ENCODE results near the gene SCN4A.
A peak's percentile ranks its signal among the peaks of the same experiment; 100 is the strongest.

Gene SCN4A

DNA sequence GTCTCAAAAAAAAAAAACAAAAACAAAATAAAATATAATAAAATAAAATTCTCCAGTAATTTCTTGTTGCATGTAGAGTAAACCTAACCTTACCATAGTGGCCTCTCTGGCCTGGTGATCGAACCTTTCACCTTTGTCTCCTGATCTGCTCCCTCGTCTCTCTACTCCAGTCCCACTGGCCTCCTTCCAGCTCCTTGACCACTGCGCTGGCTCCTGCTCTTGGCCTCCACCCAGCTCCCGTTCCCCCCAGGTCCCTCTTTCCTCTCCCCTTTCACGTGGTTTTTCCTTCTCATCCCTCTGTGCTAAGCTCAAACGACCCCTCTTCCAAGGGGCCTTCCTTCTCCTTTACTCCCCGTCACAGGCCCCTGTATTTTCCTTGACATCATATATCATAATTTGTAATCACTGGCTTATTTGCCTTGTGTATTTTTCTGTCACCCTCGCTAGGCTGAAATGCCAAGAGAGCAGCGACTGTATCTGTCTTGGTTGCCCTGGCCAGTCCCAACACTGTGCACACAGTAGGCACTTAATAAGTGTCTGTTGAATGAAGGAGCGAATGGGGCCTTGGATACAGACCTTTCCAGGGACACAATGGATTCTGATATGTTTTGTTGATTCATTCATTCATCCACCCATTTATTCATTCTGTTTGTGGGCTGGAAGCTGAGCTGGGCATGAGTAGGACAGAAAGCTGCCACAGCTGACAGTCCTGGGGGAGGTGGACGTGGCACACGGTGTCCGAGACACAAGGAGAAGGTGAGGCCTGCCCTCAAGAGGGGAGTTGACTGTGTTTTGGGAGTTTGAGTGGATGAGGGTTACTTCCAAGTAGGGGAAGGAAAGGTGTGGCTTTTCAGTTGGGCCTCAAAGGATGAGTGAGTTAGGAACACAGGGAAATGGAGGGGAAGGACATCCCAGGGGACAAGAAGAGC, 5.8 kb upstream of the SCN4A start:
- no peak overlapping the region for H2AFZ ChIP-seq (ENCODE audit: low read depth, low read length)

DNA sequence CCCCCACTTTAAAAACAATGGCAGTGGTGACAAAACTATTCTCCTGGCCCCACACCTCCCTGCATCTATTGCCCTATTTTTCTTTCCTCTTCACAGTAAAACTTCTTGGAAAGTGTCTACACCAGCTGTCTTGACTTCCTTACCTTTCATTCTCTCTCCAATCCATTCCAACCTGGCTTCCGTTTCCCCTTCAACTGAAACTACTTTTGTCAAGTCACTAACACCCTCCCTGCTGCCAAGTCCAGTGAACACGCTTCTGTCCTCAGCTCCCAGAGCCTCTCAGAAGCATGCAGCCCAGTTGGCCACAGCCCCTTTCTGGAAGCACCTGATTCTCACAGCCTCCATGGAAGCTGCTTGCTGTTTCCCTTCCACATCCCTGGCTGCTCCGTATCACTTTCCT, 4.0 kb upstream of the SCN4A start:
- Histone ChIP-seq H4K20me1 (ENCODE audit: insufficient read depth, low read length) (no peaks in the 10 kb centered on the region), H3K9me3 (ENCODE audit: insufficient read depth, low read length, severe bottlenecking) (peaks cover 1% of the 10 kb centered on the region), H2AFZ (ENCODE audit: low read depth, low read length) (no peak overlapping the region), H3K27ac (ENCODE audit: low read length) (no peak overlapping the region), H3K79me2 (ENCODE audit: insufficient read depth, low read length) (no peaks in the 10 kb centered on the region), H3K4me3 (ENCODE audit: low read depth in 1 of 2, low read length in 2 of 2) (no peak overlapping the region), H3K36me3 (ENCODE audit: insufficient read depth, low read length) (no peaks in the 10 kb centered on the region), H3K9ac (ENCODE audit: low read depth, low read length) (no peak overlapping the region), H3K27me3 (ENCODE audit: insufficient read depth, low read length, poor library complexity) (no peaks in the 10 kb centered on the region), H3K4me1 (ENCODE audit: insufficient read depth, low read length) (no peaks in the 10 kb centered on the region), H3K4me2 (ENCODE audit: insufficient read depth, low read length) (no peak overlapping the region)
- no peak for TF ChIP-seq EZH2 (IDR thresholded peaks at IDR 0.05; ENCODE audit: borderline replicate concordance, low read depth, low read length, severe bottlenecking)
- TF ChIP-seq, protein P1, sequence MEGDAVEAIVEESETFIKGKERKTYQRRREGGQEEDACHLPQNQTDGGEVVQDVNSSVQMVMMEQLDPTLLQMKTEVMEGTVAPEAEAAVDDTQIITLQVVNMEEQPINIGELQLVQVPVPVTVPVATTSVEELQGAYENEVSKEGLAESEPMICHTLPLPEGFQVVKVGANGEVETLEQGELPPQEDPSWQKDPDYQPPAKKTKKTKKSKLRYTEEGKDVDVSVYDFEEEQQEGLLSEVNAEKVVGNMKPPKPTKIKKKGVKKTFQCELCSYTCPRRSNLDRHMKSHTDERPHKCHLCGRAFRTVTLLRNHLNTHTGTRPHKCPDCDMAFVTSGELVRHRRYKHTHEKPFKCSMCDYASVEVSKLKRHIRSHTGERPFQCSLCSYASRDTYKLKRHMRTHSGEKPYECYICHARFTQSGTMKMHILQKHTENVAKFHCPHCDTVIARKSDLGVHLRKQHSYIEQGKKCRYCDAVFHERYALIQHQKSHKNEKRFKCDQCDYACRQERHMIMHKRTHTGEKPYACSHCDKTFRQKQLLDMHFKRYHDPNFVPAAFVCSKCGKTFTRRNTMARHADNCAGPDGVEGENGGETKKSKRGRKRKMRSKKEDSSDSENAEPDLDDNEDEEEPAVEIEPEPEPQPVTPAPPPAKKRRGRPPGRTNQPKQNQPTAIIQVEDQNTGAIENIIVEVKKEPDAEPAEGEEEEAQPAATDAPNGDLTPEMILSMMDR (IDR thresholded peaks at IDR 0.05; ENCODE audit: borderline replicate concordance, extremely low read depth, low read length, poor library complexity, severe bottlenecking): no peak
- DNase-seq (no peak), ATAC-seq (ENCODE audit: insufficient read depth, low read depth) (no peak)

More for the DNA sequence above, 5.8 kb upstream of the SCN4A start:
- Histone ChIP-seq H3K9ac (ENCODE audit: low read depth, low read length) (no peak overlapping the region), H3K9me3 (ENCODE audit: insufficient read depth, low read length, severe bottlenecking) (peaks cover 5% of the 10 kb centered on the region), H3K79me2 (ENCODE audit: insufficient read depth, low read length) (no peaks in the 10 kb centered on the region), H3K4me1 (ENCODE audit: insufficient read depth, low read length) (no peaks in the 10 kb centered on the region), H3K27ac (ENCODE audit: low read length) (no peak overlapping the region), H3K4me2 (ENCODE audit: insufficient read depth, low read length) (no peak overlapping the region), H4K20me1 (ENCODE audit: insufficient read depth, low read length) (no peaks in the 10 kb centered on the region), H3K27me3 (ENCODE audit: insufficient read depth, low read length, poor library complexity) (no peaks in the 10 kb centered on the region), H3K36me3 (ENCODE audit: insufficient read depth, low read length) (no peaks in the 10 kb centered on the region), H3K4me3 (ENCODE audit: low read depth in 1 of 2, low read length in 2 of 2) (no peak overlapping the region)
- DNase-seq (no peak), ATAC-seq (ENCODE audit: insufficient read depth, low read depth) (no peak)
- TF ChIP-seq, protein P1 (IDR thresholded peaks at IDR 0.05; ENCODE audit: borderline replicate concordance, extremely low read depth, low read length, poor library complexity, severe bottlenecking): no peak
- TF ChIP-seq EZH2 (IDR thresholded peaks at IDR 0.05; ENCODE audit: borderline replicate concordance, low read depth, low read length, severe bottlenecking): no peak

DNA sequence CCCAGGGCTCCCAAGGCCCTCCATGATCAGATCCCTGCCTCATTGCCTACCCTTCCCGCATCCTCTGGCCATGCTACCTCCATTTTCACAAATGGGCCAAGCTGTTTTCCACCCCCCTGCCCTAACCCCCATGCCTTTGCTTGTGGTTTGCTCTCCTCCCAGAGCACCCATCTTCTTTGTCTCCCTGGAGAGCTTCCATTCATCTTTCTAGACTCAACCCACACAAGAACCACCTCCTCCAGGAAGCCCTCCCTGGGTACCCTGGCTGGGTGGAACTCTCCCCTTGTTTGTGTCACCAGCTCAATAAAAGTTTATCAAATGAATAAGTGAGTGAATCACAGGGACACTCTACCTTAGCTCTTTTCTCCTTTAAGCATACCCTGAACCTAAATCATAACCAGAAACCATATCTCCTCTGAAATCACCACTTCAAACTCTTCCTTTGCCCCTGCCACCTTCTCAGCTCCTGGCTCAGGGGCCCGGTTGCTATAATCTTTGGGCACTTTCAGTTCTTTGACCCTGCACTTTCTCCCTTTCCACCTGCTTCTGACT, 2.9 kb upstream of the SCN4A start:
- H4K20me1 ChIP-seq (ENCODE audit: insufficient read depth, low read length): no peaks in the 10 kb centered on the region
- no peak overlapping the region for H3K9ac ChIP-seq (ENCODE audit: low read depth, low read length)
- TF ChIP-seq EZH2 (IDR thresholded peaks at IDR 0.05; ENCODE audit: borderline replicate concordance, low read depth, low read length, severe bottlenecking): no peak
- TF ChIP-seq, protein P1 (IDR thresholded peaks at IDR 0.05; ENCODE audit: borderline replicate concordance, extremely low read depth, low read length, poor library complexity, severe bottlenecking): no peak
- no peak overlapping the region for H3K27ac ChIP-seq (ENCODE audit: low read length)
- no peak overlapping the region for H3K4me2 ChIP-seq (ENCODE audit: insufficient read depth, low read length)
- no peaks in the 10 kb centered on the region for H3K79me2 ChIP-seq (ENCODE audit: insufficient read depth, low read length)
- no peaks in the 10 kb centered on the region for H3K27me3 ChIP-seq (ENCODE audit: insufficient read depth, low read length, poor library complexity)
- DNase-seq (no peak), ATAC-seq (ENCODE audit: insufficient read depth, low read depth) (peak; percentile 50; the same call in 2 of the 3 replicates)
- H3K4me1 ChIP-seq (ENCODE audit: insufficient read depth, low read length): no peaks in the 10 kb centered on the region
- no peak overlapping the region for H2AFZ ChIP-seq (ENCODE audit: low read depth, low read length)
- no peaks in the 10 kb centered on the region for H3K36me3 ChIP-seq (ENCODE audit: insufficient read depth, low read length)
- H3K9me3 ChIP-seq (ENCODE audit: insufficient read depth, low read length, severe bottlenecking): no peaks in the 10 kb centered on the region
- no peak overlapping the region for H3K4me3 ChIP-seq (ENCODE audit: low read depth in 1 of 2, low read length in 2 of 2)

Measured in DND-41 (cell line).